Hepatocyte (in vitro differentiated cells): Measurements from ENCODE around the gene PHLDB2. TPM values are rescaled to one million over a fixed set of nuclear protein-coding genes. Genes with fewer than 3 reads are reported as not detected.

Experiments
- DNase-seq: peaks from one replicate; pipeline ENCODE4 v3.0.0-alpha.2; 2016; ENCODE audit warnings: low spot score
- H2AFZ ChIP-seq: fragments of 200-600 bp; sonication (generic); 2 replicates; pipeline ENCODE4 v1.6.0; 2016; ENCODE audit warnings: antibody characterized with exemption, mild to moderate bottlenecking
- H3K27ac ChIP-seq: fragments of 200-600 bp; sonication (generic); 2 replicates; pipeline ENCODE4 v1.5.1; 2016; ENCODE audit warnings: mild to moderate bottlenecking
- H3K27me3 ChIP-seq: fragments of 200-600 bp; sonication (generic); 2 replicates; pipeline ENCODE4 v1.6.1; 2016
- H3K36me3 ChIP-seq: fragments of 200-600 bp; sonication (generic); replicated peaks from 2 replicates; pipeline ENCODE4 v1.5.1; 2016; ENCODE audit warnings: low read depth; ENCODE audit not compliant: insufficient read depth
- H3K4me1 ChIP-seq: fragments of 200-600 bp; sonication (generic); 2 replicates; pipeline ENCODE4 v1.5.1; 2016; ENCODE audit warnings: mild to moderate bottlenecking, moderate library complexity; ENCODE audit not compliant: insufficient read depth
- H3K4me2 ChIP-seq: fragments of 200-600 bp; sonication (generic); 2 replicates; pipeline ENCODE4 v1.6.0; 2016
- H3K4me3 ChIP-seq: fragments of 200-600 bp; sonication (generic); 2 replicates; pipeline ENCODE4 v1.5.1; 2016; ENCODE audit warnings: mild to moderate bottlenecking
- H3K79me2 ChIP-seq: fragments of 200-600 bp; sonication (generic); 2 replicates; pipeline ENCODE4 v1.6.0; 2017; ENCODE audit warnings: mild to moderate bottlenecking
- H3K9me2 ChIP-seq: fragments of 200-600 bp; sonication (generic); replicated peaks from 2 replicates; pipeline ENCODE4 v1.6.0; 2017; ENCODE audit warnings: mild to moderate bottlenecking; ENCODE audit not compliant: insufficient read depth
- H3K9me3 ChIP-seq: fragments of 200-600 bp; sonication (generic); 2 replicates; pipeline ENCODE4 v1.5.1; 2016; ENCODE audit warnings: low read depth, mild to moderate bottlenecking
- H4K20me1 ChIP-seq: fragments of 200-600 bp; sonication (generic); 2 replicates; pipeline ENCODE4 v1.6.0; 2016; ENCODE audit warnings: mild to moderate bottlenecking; ENCODE audit not compliant: insufficient read depth, poor library complexity, severe bottlenecking
- EZH2 ChIP-seq: fragments of 200-600 bp; sonication (generic); IDR thresholded peaks from 2 replicates; pipeline ENCODE4 v1.6.1; 2016; ENCODE audit warnings: antibody characterized with exemption, mild to moderate bottlenecking, borderline replicate concordance
- EZH2phosphoT487 ChIP-seq: fragments of 200-600 bp; sonication (generic); IDR thresholded peaks from one replicate; pipeline ENCODE4 v1.6.1; 2018; ENCODE audit warnings: antibody characterized with exemption, mild to moderate bottlenecking, low read depth, moderate library complexity; ENCODE audit not compliant: unreplicated experiment, severe bottlenecking
- WGBS: methylation state at CpG from one replicate; pipeline ENCODE4 v1.1.6; 2016; ENCODE audit warnings: low lambda C conversion rate; ENCODE audit errors: missing lambda C conversion rate; 5-methylcytosine and 5-hydroxymethylcytosine counted together
- polyA plus RNA-seq: library from polyadenylated mRNA; unstranded; fragments of >200 nt; fragmentation: Nextera tagmentation; extraction: Ambion mirVana; gene quantifications from 2 replicates; pipeline ENCODE4 v1.2.1, GENCODE V29; 2016
- total RNA-seq: library from RNA; depleted of rRNA; stranded (reverse); fragments of >200 nt; gene quantifications from 2 replicates; pipeline ENCODE4 v1.2.3, GENCODE V29; 2014
- TF ChIP-seq, protein P1 (sequence below): fragments of 200-600 bp; sonication (generic); IDR thresholded peaks from 2 replicates; pipeline ENCODE4 v1.5.1; 2016; ENCODE audit warnings: antibody characterized with exemption, mild to moderate bottlenecking; ENCODE audit not compliant: poor library complexity

PHLDB2 gene
- total and polyA plus RNA-seq, 2 experiments from 2014 or later: 49.0 to 52.7 TPM

DNA sequence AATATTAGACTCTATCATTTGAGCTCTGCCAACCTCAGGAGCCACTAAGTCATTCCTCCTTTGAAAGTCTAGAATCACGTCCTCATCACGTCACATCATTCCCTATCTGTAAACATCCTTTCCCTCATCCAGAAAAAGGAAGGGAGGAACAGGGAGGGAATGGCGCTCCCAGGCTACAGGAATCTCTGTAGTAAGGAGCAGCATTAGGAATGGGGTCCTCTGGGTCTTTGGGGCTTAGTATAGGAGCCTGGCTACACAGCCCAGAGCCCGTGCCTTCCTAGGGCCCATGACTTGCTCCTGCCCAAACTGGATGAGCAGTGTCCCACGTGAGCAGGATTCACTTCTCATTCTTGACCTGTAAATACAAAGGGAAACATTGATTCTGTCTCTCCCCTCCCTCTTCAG is 141.3 kb downstream of the PHLDB2 start:
- H3K9me3 ChIP-seq: no peaks in the 10 kb centered on the region
- no peaks in the 10 kb centered on the region for H4K20me1 ChIP-seq
- H3K27me3 ChIP-seq: peaks cover 18% of the 10 kb centered on the region
- peak overlapping the region; percentile 95 for H3K4me2 ChIP-seq
- H3K79me2 ChIP-seq: no peaks in the 10 kb centered on the region
- H3K9me2 ChIP-seq: no peaks in the 10 kb centered on the region
- peaks cover 5% of the 10 kb centered on the region for H3K4me1 ChIP-seq
- no peak for DNase-seq
- no peaks in the 10 kb centered on the region for H3K36me3 ChIP-seq
- no peak overlapping the region for H3K4me3 ChIP-seq
- H3K27ac ChIP-seq: no peak overlapping the region
- no peak for TF ChIP-seq EZH2phosphoT487
- TF ChIP-seq, protein P1, sequence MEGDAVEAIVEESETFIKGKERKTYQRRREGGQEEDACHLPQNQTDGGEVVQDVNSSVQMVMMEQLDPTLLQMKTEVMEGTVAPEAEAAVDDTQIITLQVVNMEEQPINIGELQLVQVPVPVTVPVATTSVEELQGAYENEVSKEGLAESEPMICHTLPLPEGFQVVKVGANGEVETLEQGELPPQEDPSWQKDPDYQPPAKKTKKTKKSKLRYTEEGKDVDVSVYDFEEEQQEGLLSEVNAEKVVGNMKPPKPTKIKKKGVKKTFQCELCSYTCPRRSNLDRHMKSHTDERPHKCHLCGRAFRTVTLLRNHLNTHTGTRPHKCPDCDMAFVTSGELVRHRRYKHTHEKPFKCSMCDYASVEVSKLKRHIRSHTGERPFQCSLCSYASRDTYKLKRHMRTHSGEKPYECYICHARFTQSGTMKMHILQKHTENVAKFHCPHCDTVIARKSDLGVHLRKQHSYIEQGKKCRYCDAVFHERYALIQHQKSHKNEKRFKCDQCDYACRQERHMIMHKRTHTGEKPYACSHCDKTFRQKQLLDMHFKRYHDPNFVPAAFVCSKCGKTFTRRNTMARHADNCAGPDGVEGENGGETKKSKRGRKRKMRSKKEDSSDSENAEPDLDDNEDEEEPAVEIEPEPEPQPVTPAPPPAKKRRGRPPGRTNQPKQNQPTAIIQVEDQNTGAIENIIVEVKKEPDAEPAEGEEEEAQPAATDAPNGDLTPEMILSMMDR: no peak
- no peak for TF ChIP-seq EZH2
- no peak overlapping the region for H2AFZ ChIP-seq
- WGBS: 66% methylated on average over 5 of the region's 5 CpGs

DNA sequence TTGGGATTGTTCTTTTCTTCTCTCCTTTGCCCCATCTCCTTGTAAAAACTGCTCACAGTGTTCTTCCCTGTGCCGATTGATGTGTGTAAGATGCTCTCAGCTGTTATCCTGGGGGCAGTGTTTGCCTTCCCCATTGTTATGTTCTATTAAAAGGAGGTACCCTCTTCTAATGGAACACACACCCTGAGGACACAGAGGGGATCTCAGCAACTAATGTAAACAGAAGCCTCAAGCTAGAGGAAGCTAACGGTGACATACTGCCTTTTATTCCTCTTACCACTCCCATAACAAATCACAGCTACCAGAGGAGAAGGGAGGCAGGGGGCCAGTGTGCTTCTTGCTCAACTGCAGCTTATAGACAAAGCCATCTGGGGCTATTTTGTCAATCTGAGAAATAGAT is 141.9 kb downstream of the PHLDB2 start:
- Histone ChIP-seq H3K36me3 (no peaks in the 10 kb centered on the region), H2AFZ (no peak overlapping the region), H3K27me3 (peaks cover 18% of the 10 kb centered on the region), H3K79me2 (no peaks in the 10 kb centered on the region), H4K20me1 (no peaks in the 10 kb centered on the region), H3K9me2 (no peaks in the 10 kb centered on the region), H3K27ac (no peak overlapping the region), H3K4me2 (peak overlapping the region; percentile 95), H3K4me1 (peaks cover 5% of the 10 kb centered on the region), H3K4me3 (no peak overlapping the region), H3K9me3 (no peaks in the 10 kb centered on the region)
- TF ChIP-seq, protein P1: no peak
- no peak for TF ChIP-seq EZH2phosphoT487
- TF ChIP-seq EZH2: no peak
- DNase-seq: no peak
- WGBS: 42% methylated on average over 2 of the region's 2 CpGs

DNA sequence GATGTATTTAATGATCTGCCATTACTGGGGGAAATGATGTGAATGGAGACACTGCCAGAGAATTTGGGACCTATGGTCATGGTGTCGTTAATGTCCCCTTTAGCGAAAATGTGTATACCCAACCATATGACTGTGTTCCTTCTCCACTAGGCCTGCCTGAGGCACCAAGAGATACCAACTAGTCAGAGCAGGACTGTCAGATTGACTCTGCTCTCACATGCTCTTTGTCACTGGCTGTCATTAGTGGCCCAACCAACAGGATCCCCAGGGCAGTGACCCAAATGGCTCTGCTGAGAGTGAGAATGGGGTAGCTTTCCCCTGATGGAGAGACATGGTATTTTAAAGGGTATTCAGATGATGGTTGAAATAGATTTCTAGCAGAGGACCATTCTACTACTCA is 142.5 kb downstream of the PHLDB2 start:
- H3K4me2 ChIP-seq: no peak overlapping the region

More for the DNA sequence above, 142.5 kb downstream of the PHLDB2 start:
- no peaks in the 10 kb centered on the region for H3K36me3 ChIP-seq
- no peak overlapping the region for H3K4me3 ChIP-seq
- peaks cover 5% of the 10 kb centered on the region for H3K4me1 ChIP-seq
- H3K27me3 ChIP-seq: peaks cover 18% of the 10 kb centered on the region
- H2AFZ ChIP-seq: no peak overlapping the region
- H3K9me3 ChIP-seq: no peaks in the 10 kb centered on the region
- no peak for DNase-seq
- no peak for TF ChIP-seq EZH2phosphoT487
- TF ChIP-seq, protein P1: no peak
- TF ChIP-seq EZH2: no peak
- H4K20me1 ChIP-seq: no peaks in the 10 kb centered on the region
- H3K9me2 ChIP-seq: no peaks in the 10 kb centered on the region
- no peaks in the 10 kb centered on the region for H3K79me2 ChIP-seq
- WGBS: 86% methylated on average over 2 of the region's 2 CpGs
- no peak overlapping the region for H3K27ac ChIP-seq
